ENCODE measurements around the gene FEZF2.

Gene FEZF2

GRCh38 chr3:62361824-62362223 is 11.5 kb downstream of the FEZF2 start:
- ChIA-PET CTCF (no interaction called here), POLR2A (no interaction called here)
- TF ChIP-seq ZNF384 (IDR thresholded peaks at IDR 0.05) (no peak), HDGF (IDR thresholded peaks at IDR 0.05; ENCODE audit: borderline replicate concordance) (no peak), ELF4 (IDR thresholded peaks at IDR 0.05) (no peak), CTBP1 (IDR thresholded peaks at IDR 0.05; ENCODE audit: borderline replicate concordance) (no peak), NFRKB (IDR thresholded peaks at IDR 0.05) (no peak), PKNOX1 (IDR thresholded peaks at IDR 0.05) (no peak), TARDBP (IDR thresholded peaks at IDR 0.05) (no peak), FOXA1 (IDR thresholded peaks at IDR 0.05) (no peak), BHLHE40 (IDR thresholded peaks at IDR 0.05; ENCODE audit: borderline replicate concordance) (no peak), SUZ12 (IDR thresholded peaks at IDR 0.05) (no peak), L3MBTL2 (conservative IDR thresholded peaks at IDR 0.05) (no peak), LEF1 (IDR thresholded peaks at IDR 0.05; ENCODE audit: borderline replicate concordance) (no peak), FOXK2 (IDR thresholded peaks at IDR 0.05) (no peak), SP1 (IDR thresholded peaks at IDR 0.05) (no peak)
- no peak for DNase-seq (ENCODE audit: extremely low spot score)

- TF ChIP-seq FOXM1 (IDR thresholded peaks at IDR 0.05; ENCODE audit: borderline replicate concordance) (no peak), FOXK2 (IDR thresholded peaks at IDR 0.05) (no peak), HDGF (IDR thresholded peaks at IDR 0.05; ENCODE audit: borderline replicate concordance) (no peak), L3MBTL2 (conservative IDR thresholded peaks at IDR 0.05) (no peak), ARNT (IDR thresholded peaks at IDR 0.05) (no peak), PKNOX1 (IDR thresholded peaks at IDR 0.05) (no peak), TARDBP (IDR thresholded peaks at IDR 0.05) (no peak), LEF1 (IDR thresholded peaks at IDR 0.05; ENCODE audit: borderline replicate concordance) (no peak), BHLHE40 (IDR thresholded peaks at IDR 0.05; ENCODE audit: borderline replicate concordance) (no peak), ELF4 (IDR thresholded peaks at IDR 0.05) (no peak), NFRKB (IDR thresholded peaks at IDR 0.05) (no peak), SP1 (IDR thresholded peaks at IDR 0.05) (no peak), SUZ12 (IDR thresholded peaks at IDR 0.05) (no peak), CTBP1 (IDR thresholded peaks at IDR 0.05; ENCODE audit: borderline replicate concordance) (no peak), FOXA1 (IDR thresholded peaks at IDR 0.05) (no peak), ZNF384 (IDR thresholded peaks at IDR 0.05) (no peak)
- ChIA-PET POLR2A (no interaction called here), CTCF (no interaction called here)
- DNase-seq (ENCODE audit: extremely low spot score) = no peak
Observed at GRCh38 chr3:62361261-62361660, 12.1 kb downstream of the FEZF2 start.

- no peak for TF ChIP-seq PKNOX1 (IDR thresholded peaks at IDR 0.05)
- TF ChIP-seq BHLHE40 (IDR thresholded peaks at IDR 0.05; ENCODE audit: borderline replicate concordance) = no peak
- TF ChIP-seq NFRKB (IDR thresholded peaks at IDR 0.05) = no peak
- TF ChIP-seq FOXK2 (IDR thresholded peaks at IDR 0.05) = no peak
- TF ChIP-seq TARDBP (IDR thresholded peaks at IDR 0.05) = no peak
- no peak for TF ChIP-seq ELF4 (IDR thresholded peaks at IDR 0.05)
- no peak for TF ChIP-seq HDGF (IDR thresholded peaks at IDR 0.05; ENCODE audit: borderline replicate concordance)
- no peak for TF ChIP-seq SUZ12 (IDR thresholded peaks at IDR 0.05)
- TF ChIP-seq SP1 (IDR thresholded peaks at IDR 0.05) = no peak
- no peak for TF ChIP-seq ZNF384 (IDR thresholded peaks at IDR 0.05)
- no peak for TF ChIP-seq ARNT (IDR thresholded peaks at IDR 0.05)
- no peak for TF ChIP-seq CTBP1 (IDR thresholded peaks at IDR 0.05; ENCODE audit: borderline replicate concordance)
- no peak for TF ChIP-seq FOXM1 (IDR thresholded peaks at IDR 0.05; ENCODE audit: borderline replicate concordance)
- no peak for TF ChIP-seq FOXA1 (IDR thresholded peaks at IDR 0.05)
- TF ChIP-seq LEF1 (IDR thresholded peaks at IDR 0.05; ENCODE audit: borderline replicate concordance) = no peak
- TF ChIP-seq L3MBTL2 (conservative IDR thresholded peaks at IDR 0.05) = no peak
- no peak for DNase-seq (ENCODE audit: extremely low spot score)
- POLR2A ChIA-PET = no interaction called here
- CTCF ChIA-PET = no interaction called here
Observed at GRCh38 chr3:62359531-62359930, 13.8 kb downstream of the FEZF2 start.

GRCh38 chr3:62356356-62356755 is 17.0 kb downstream of the FEZF2 start:
- TF ChIP-seq ELF4 (IDR thresholded peaks at IDR 0.05) = no peak
- no peak for TF ChIP-seq HDGF (IDR thresholded peaks at IDR 0.05; ENCODE audit: borderline replicate concordance)
- TF ChIP-seq ZNF384 (IDR thresholded peaks at IDR 0.05) = no peak
- no peak for TF ChIP-seq FOXA1 (IDR thresholded peaks at IDR 0.05)
- ChIA-PET POLR2A (no interaction called here), CTCF (no interaction called here)
- no peak for DNase-seq (ENCODE audit: extremely low spot score)

GRCh38 chr3:62355703-62356102 is 17.6 kb downstream of the FEZF2 start:
- POLR2A ChIA-PET = no interaction called here
- CTCF ChIA-PET = no interaction called here
- DNase-seq (ENCODE audit: extremely low spot score) = no peak
- no peak for TF ChIP-seq NFRKB (IDR thresholded peaks at IDR 0.05)
- TF ChIP-seq L3MBTL2 (conservative IDR thresholded peaks at IDR 0.05) = no peak
- TF ChIP-seq SUZ12 (IDR thresholded peaks at IDR 0.05) = no peak
- no peak for TF ChIP-seq FOXK2 (IDR thresholded peaks at IDR 0.05)
- TF ChIP-seq BHLHE40 (IDR thresholded peaks at IDR 0.05; ENCODE audit: borderline replicate concordance) = no peak
- TF ChIP-seq TARDBP (IDR thresholded peaks at IDR 0.05) = no peak
- TF ChIP-seq PKNOX1 (IDR thresholded peaks at IDR 0.05) = no peak
- TF ChIP-seq CTBP1 (IDR thresholded peaks at IDR 0.05; ENCODE audit: borderline replicate concordance) = no peak
- no peak for TF ChIP-seq ELF4 (IDR thresholded peaks at IDR 0.05)
- TF ChIP-seq HDGF (IDR thresholded peaks at IDR 0.05; ENCODE audit: borderline replicate concordance) = no peak
- no peak for TF ChIP-seq SP1 (IDR thresholded peaks at IDR 0.05)
- no peak for TF ChIP-seq ARNT (IDR thresholded peaks at IDR 0.05)
- TF ChIP-seq FOXM1 (IDR thresholded peaks at IDR 0.05; ENCODE audit: borderline replicate concordance) = no peak
- TF ChIP-seq LEF1 (IDR thresholded peaks at IDR 0.05; ENCODE audit: borderline replicate concordance) = no peak

- no peak for TF ChIP-seq LEF1 (IDR thresholded peaks at IDR 0.05; ENCODE audit: borderline replicate concordance)
- no peak for TF ChIP-seq FOXA1 (IDR thresholded peaks at IDR 0.05)
- TF ChIP-seq L3MBTL2 (conservative IDR thresholded peaks at IDR 0.05) = no peak
- no peak for TF ChIP-seq ZNF384 (IDR thresholded peaks at IDR 0.05)
- TF ChIP-seq SUZ12 (IDR thresholded peaks at IDR 0.05) = no peak
- no peak for TF ChIP-seq PKNOX1 (IDR thresholded peaks at IDR 0.05)
- no peak for TF ChIP-seq FOXK2 (IDR thresholded peaks at IDR 0.05)
- TF ChIP-seq ELF4 (IDR thresholded peaks at IDR 0.05) = no peak
- no peak for TF ChIP-seq FOXM1 (IDR thresholded peaks at IDR 0.05; ENCODE audit: borderline replicate concordance)
- TF ChIP-seq TARDBP (IDR thresholded peaks at IDR 0.05) = no peak
- TF ChIP-seq BHLHE40 (IDR thresholded peaks at IDR 0.05; ENCODE audit: borderline replicate concordance) = no peak
- no peak for TF ChIP-seq ARNT (IDR thresholded peaks at IDR 0.05)
- TF ChIP-seq SP1 (IDR thresholded peaks at IDR 0.05) = no peak
- TF ChIP-seq CTBP1 (IDR thresholded peaks at IDR 0.05; ENCODE audit: borderline replicate concordance) = no peak
- TF ChIP-seq NFRKB (IDR thresholded peaks at IDR 0.05) = no peak
- TF ChIP-seq HDGF (IDR thresholded peaks at IDR 0.05; ENCODE audit: borderline replicate concordance) = no peak
- no peak for DNase-seq (ENCODE audit: extremely low spot score)
- CTCF ChIA-PET = no interaction called here
- POLR2A ChIA-PET = no interaction called here
Observed at GRCh38 chr3:62343755-62344154, 29.6 kb downstream of the FEZF2 start.

Data from HEK293T (cell line).